HG02840 (cell line): ENCODE results near the gene SDS.
A peak's percentile ranks its signal among the peaks of the same experiment; 100 is the strongest.

Experiments
- ATAC-seq: cut with Tn5 transposase; IDR thresholded peaks from one replicate; pipeline ENCODE4 v1.9.1; 2021; ENCODE audit warnings: mild to moderate bottlenecking, moderate library complexity, moderate number of reproducible peaks; ENCODE audit not compliant: unreplicated experiment, low FRiP score

Gene SDS

GRCh38 chr12:113427882-113428281 is 24.2 kb upstream of the SDS start:
- ATAC-seq, result no peak

GRCh38 chr12:113425960-113426453 is 22.3 kb upstream of the SDS start:
- ATAC-seq, result no peak

- ATAC-seq, result no peak
Observed at GRCh38 chr12:113424915-113425823, 21.5 kb upstream of the SDS start.

GRCh38 chr12:113424456-113424855 is 20.8 kb upstream of the SDS start:
- no peak for ATAC-seq

GRCh38 chr12:113422886-113423669 is 19.4 kb upstream of the SDS start:
- ATAC-seq, result peak; percentile 13

- ATAC-seq, result peak; percentile 62
Observed at GRCh38 chr12:113422030-113422885, 18.6 kb upstream of the SDS start, which contains the start of gene SDSL. TSS of gene SDSL (plus strand) at chr12:113422380. CDS start at chr12:113427983, 5,603 bp downstream.

- ATAC-seq, result no peak
Observed at GRCh38 chr12:113420996-113421595, 17.4 kb upstream of the SDS start.

GRCh38 chr12:113418213-113418879 is 14.7 kb upstream of the SDS start:
- ATAC-seq, result no peak

GRCh38 chr12:113416091-113416754 is 12.5 kb upstream of the SDS start:
- ATAC-seq, result no peak

- no peak for ATAC-seq
Observed at GRCh38 chr12:113414519-113415038, 10.9 kb upstream of the SDS start.

- ATAC-seq, result no peak
Observed at GRCh38 chr12:113413488-113413939, 9.8 kb upstream of the SDS start.

GRCh38 chr12:113409462-113410124 is 5.9 kb upstream of the SDS start:
- no peak for ATAC-seq

GRCh38 chr12:113408756-113409298 is 5.1 kb upstream of the SDS start:
- no peak for ATAC-seq

- ATAC-seq, result no peak
Observed at GRCh38 chr12:113407931-113408600, 4.4 kb upstream of the SDS start.

GRCh38 chr12:113405694-113406093 is 2.0 kb upstream of the SDS start:
- ATAC-seq, result no peak

GRCh38 chr12:113402586-113403260 is 964 bp downstream of the SDS start:
- ATAC-seq, result no peak
